Activated gamma-delta T cell (primary cell): ENCODE measurements around the gene NEXN.

Experiments
- DNase-seq: peaks from one replicate; lab custom pipeline; 2025; lab: John Stamatoyannopoulos, UW
- total RNA-seq, 2 donors: gene quantifications; one replicate each; lab custom pipeline; 2026; lab: John Stamatoyannopoulos, UW

NEXN gene
- 0.31 to 0.74 reads per million in 2 donors for total RNA-seq

DNA sequence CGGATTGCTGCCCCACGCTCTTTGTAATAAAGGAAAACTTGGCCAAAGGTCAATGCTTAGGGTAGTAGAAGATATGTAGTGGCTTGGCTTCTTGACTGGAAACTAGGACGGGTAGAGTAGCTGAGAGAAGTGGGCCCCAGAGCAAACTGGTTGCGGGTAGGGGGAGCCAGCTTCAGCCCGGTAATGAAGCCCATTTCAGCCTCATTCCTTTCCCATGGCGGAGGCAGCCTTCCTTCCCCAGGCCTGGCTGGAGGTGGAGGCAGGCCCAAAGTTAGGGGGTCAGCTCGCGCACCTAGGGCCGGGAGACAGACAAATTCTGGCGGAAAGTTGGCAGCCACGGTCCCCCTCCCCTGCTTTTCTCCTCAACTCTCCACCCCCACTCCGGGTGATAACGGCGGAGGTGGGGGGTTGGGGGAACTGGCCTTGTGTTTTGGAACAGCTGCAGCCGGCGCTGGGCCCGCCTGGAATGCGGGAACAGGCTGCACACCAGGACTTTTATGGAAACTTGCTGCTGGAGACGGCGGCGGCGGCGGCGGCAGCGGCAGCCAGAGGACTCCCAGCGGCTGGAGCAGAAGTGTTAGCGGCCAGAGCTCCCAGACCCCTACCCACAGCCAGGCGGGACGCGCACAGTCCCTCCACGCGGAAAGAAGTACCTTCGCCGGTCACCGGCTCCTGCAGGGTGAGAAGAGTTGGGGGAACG is at the start of gene NEXN:
NEXN (plus strand) TSS at position 544 of the 700 bp plus-strand sequence. CDS start 27,483 bp downstream, outside the sequence.
- no peak for DNase-seq

DNA sequence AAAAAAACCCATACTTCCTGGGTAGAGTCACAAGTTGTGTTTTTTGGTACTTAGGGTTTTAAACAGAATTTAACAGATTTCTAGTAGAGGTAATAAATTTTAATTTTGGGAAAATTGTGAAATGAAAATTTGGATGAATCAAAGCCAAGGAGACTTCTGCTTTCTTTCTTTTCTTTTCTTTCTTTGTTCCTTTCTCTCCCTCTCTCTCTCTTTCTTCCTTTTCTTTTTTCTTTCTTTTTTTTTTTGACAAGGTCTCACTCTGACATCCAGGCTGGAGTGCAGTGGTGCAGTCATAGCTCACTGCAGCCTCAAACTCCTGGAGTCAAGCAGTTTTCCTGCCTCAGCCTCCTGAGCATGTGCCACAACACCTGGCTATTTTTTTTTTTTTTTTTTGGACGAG is 46.9 kb upstream of the NEXN start:
- DNase-seq: no peak

DNA sequence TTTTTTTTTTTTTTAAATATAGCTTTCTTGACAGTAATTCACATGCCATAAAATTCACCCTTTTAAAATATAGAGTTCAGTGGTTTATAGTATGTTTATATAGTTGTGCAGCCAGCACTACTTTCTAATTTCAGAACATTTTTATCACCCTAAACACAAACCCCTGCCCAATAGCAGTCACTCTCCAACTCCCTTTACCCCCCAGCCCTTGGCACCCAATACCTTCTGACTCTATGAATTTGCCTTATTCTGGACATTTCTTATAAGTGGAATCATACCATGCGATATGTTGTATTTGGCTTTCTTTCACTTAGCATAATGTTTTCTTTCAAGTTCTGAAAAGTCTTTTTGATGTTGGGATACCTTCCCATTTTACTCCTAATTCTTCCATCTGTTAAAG is 42.5 kb upstream of the NEXN start:
- DNase-seq: no peak

DNA sequence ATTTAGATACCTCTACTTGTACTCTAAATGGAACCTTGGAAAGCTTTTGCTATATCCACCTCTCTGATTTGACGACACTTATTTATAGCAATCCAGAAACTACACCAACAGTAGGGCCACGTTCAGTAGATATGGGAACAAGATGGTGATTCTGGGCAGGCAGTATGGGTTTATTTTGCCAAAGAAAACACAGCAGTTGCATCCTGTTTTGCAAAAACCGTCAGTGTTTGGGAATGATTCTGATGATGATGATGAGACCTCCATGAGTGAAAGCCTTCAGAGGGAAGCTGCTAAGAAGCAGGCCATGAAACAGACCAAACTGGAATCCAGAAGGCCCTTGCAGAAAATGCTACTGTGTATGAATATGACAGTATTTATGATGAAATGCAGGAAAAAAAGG is 41.5 kb upstream of the NEXN start:
- no peak for DNase-seq

GRCh38 chr1:77847621-77848080 is 40.8 kb upstream of the NEXN start:
- no peak for DNase-seq

GRCh38 chr1:77850082-77850481 is 38.3 kb upstream of the NEXN start:
- DNase-seq: no peak

- DNase-seq: no peak
Observed at GRCh38 chr1:77857552-77857951, 30.9 kb upstream of the NEXN start.

GRCh38 chr1:77858725-77859124 is 29.7 kb upstream of the NEXN start:
- no peak for DNase-seq

GRCh38 chr1:77859248-77859647 is 29.2 kb upstream of the NEXN start:
- no peak for DNase-seq

DNA sequence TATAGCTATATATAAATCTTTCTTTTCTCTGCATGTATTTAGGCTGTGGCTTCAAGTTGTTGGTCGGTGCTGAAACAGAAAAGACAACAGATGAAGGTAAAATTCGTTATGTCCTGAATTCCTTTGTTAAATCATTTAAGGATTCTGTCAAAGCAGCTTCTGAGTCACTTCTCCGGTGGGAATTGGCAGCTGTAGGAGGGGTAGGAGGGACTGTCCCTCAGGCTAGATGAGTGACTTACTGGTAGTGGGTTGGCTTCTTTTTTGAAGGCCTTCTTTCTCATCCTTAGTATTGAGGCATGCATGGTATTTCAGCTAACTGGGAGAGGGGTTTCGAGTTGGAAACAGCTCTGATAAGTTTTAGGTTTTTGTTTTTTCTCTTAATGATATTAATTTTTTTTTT is 22.1 kb upstream of the NEXN start:
- no peak for DNase-seq

GRCh38 chr1:77872645-77873044 is 15.8 kb upstream of the NEXN start:
- DNase-seq: no peak

GRCh38 chr1:77873461-77873860 is 15.0 kb upstream of the NEXN start:
- DNase-seq: no peak

- no peak for DNase-seq
Observed at GRCh38 chr1:77874804-77875445, 13.5 kb upstream of the NEXN start.

DNA sequence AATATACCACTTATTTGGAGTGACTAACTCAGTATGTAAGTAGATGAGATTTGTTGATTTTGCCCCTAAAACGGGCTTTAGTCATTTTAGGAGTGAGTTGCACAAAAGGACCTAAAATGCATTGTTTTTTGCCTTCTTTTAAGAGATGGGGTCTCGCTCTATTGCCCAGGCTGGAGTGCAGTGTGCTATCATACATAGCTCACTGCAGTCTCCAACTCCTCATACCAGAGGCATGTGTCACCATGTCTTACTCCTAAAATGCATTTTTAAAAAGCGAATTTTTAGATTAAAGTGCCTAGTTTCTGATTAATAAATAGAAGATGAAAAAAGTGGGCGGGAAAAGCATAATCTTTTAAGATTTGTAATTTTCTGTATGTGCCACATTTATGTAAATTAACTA is 11.5 kb upstream of the NEXN start:
- no peak for DNase-seq

DNA sequence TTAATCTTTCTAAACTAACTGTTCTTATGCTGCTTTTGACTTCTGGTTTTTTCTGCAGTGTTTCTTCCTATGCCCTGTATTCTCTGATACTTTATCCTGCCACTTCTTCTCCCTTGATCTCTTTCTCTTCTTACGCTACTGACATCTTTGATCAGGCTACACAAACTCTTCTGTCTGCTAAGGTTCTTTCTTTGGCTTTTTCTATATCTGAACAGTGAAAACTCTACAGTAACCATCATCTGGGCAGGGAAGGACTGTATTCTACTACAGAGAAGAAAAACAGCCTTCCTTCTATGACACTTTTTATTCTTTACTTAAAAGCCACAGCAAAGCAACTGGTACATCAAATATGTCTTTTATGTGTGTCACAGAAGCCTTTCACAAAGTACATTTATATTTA is 7.4 kb upstream of the NEXN start:
- DNase-seq: no peak

DNA sequence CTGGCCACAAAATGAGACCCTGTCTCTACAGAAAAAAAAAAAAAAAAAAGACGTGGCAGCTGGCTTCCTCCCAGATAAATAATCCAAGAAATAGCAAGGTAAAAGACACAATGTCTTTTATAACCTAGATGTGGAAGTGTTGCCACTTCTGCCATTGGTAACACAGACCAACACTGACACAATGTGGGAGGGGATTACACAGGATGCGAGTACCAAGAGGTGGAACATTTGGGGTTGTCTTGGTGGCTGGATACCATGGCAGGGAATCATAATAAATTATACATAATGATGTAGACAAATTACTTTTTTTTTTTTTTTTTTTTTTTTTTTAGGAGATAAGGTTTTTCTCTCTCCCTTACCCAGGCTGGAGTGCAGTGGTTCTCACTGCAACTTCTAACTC is 6.0 kb upstream of the NEXN start:
- DNase-seq: no peak

DNA sequence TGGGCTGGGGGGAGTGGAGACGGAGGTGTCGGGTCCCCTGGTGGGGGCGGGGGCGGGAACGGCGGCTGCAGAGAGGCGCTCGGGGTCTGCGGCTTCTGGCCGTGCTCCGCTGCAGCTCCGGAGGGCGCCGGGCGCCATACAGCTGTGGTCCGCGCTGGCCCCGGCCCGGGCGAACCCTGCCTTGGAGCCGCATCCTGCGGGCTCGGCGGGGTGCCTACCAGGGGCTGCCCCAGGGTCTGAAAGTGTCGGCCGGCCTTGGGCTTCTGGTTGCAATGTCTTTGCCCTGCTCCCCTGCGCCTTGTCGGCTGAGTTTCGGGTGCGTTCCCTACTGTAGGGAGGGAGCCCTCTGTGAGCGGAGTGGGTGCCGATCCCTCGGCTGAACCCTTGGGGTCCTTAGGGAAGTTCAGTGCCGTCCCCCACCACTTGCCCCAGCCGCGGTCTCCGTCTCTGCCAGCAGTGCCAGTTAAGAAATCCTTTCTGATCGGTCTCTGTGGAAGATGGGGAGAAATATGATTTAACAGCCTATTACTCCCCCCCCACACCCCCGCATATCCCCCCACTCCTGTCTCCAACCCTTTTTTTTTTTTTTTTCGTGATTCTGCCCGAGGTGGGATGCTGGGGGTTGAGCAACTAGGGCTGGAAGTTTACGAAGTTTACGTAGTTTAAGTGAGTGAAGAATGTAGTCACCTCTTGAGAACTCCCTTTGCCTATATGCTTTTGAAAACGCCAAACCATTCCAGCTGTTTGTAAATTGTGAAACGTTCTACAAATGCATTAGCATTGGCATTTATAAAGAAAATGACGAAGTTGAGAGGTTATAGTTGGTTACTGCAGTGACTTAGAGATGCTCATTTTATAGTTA is 588 bp downstream of the NEXN start:
- DNase-seq: no peak

GRCh38 chr1:77889671-77890070 is 1.2 kb downstream of the NEXN start:
- DNase-seq: no peak

GRCh38 chr1:77891200-77891599 is 2.8 kb downstream of the NEXN start:
- no peak for DNase-seq

DNA sequence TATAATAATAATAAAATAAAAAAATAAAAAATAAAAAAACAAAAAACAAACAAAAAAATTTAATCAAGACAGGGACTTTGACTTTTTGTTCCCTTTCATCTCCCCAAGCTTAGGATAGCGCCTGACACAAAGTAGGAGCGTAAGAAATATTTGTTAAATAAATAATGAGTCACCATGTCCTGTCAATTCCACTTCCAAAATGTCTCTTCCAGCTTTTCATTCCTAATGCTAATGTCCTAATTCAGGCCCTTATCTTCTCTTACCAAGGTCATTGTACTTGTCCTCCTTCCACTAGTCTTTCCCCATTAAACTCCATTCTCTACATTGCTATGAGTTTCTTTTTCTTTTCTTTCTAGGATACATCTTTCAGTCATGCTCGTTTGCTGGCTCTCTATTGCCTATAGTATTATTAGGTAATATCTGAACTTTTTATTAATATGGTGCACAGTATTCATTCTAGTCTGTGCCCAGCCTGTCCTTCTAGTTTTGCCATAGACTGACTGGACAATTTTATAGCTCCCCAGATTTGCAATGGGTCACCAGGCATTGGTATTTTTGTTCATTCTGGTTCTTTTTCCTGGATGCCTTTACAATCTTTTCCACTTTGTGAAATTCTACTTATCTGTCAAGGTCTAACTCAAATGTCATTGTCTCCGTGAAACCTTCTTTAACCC is 11.4 kb downstream of the NEXN start:
- DNase-seq: no peak

- DNase-seq: no peak
Observed at GRCh38 chr1:77900687-77901293, 12.4 kb downstream of the NEXN start.

DNA sequence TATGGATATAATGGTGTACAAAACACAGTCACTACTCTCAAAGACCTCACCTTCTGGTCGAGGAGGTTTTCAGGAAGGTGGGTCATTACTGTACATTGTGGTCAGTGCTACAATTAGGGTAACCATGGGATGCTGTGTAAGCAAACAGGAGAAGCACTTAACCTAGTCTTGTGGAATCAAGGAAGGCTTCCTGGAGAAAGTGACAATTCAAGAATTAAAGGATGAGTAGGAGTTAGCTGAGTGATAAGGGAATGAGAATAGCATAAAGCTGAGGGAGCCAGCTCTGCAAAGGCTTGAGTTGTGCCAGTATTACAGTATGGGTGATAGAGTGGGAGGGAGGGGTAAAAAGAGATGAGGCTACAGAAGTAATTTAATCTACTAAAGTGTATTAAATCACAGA is 17.2 kb downstream of the NEXN start:
- DNase-seq: no peak
